Loucy (cell line): ENCODE measurements around the gene TGFBR3.
"Not testable (repeated sequence)": the region's sequence is repeated elsewhere in the genome, so short reads cannot be mapped to it uniquely, and the experiment has no call there.

Experiments
- H2AFZ ChIP-seq: fragments of 200-600 bp; sonication (generic); 2 replicates; pipeline ENCODE4 v1.6.0; 2016; ENCODE audit warnings: antibody characterized with exemption, mild to moderate bottlenecking, low read length, moderate library complexity
- H3F3A ChIP-seq: fragments of 200-600 bp; 2 replicates; pipeline ENCODE4 v1.6.0; 2016; ENCODE audit warnings: antibody characterized with exemption, low read depth, mild to moderate bottlenecking
- H3K27me3 ChIP-seq: fragments of 200-600 bp; sonication (generic); 2 replicates; pipeline ENCODE4 v1.6.1; 2014; ENCODE audit warnings: low read length, mild to moderate bottlenecking; ENCODE audit not compliant: insufficient read depth, poor library complexity, severe bottlenecking
- H3K36me3 ChIP-seq: fragments of 200-600 bp; sonication (generic); 2 replicates; pipeline ENCODE4 v1.6.1; 2016; ENCODE audit warnings: low read length; ENCODE audit not compliant: insufficient read depth
- H3K4me1 ChIP-seq: fragments of 200-600 bp; sonication (generic); 2 replicates; pipeline ENCODE4 v1.5.1; 2014; ENCODE audit warnings: low read length, mild to moderate bottlenecking; ENCODE audit not compliant: insufficient read depth, poor library complexity, severe bottlenecking
- H3K4me2 ChIP-seq: fragments of 200-600 bp; sonication (generic); 2 replicates; pipeline ENCODE4 v1.6.0; 2014; ENCODE audit warnings: antibody characterized with exemption, low read length, low read depth, mild to moderate bottlenecking; ENCODE audit not compliant: poor library complexity, severe bottlenecking
- H3K4me3 ChIP-seq: fragments of 200-600 bp; sonication (generic); 2 replicates; pipeline ENCODE4 v1.5.1; 2014; ENCODE audit warnings: low read length, mild to moderate bottlenecking, mixed read lengths; ENCODE audit not compliant: poor library complexity, severe bottlenecking
- H3K79me2 ChIP-seq: fragments of 200-600 bp; sonication (generic); 2 replicates; pipeline ENCODE4 v1.6.1; 2014; ENCODE audit warnings: low read length; ENCODE audit not compliant: insufficient read depth
- H3K9ac ChIP-seq: fragments of 200-600 bp; sonication (generic); 2 replicates; pipeline ENCODE4 v1.6.0; 2014; ENCODE audit warnings: mild to moderate bottlenecking, low read depth, low read length, moderate library complexity; ENCODE audit not compliant: poor library complexity, severe bottlenecking
- H3K9me2 ChIP-seq: fragments of 200-600 bp; sonication (generic); replicated peaks from 2 replicates; pipeline ENCODE4 v1.6.1; 2016; ENCODE audit warnings: low read depth, low read length, mixed read lengths
- H3K9me3 ChIP-seq: fragments of 200-600 bp; sonication (generic); 2 replicates; pipeline ENCODE4 v1.6.1; 2014; ENCODE audit warnings: mild to moderate bottlenecking, antibody characterized with exemption, low read length, low read depth; ENCODE audit not compliant: insufficient read depth
- H4K20me1 ChIP-seq: fragments of 200-600 bp; sonication (generic); 2 replicates; pipeline ENCODE4 v1.6.0; 2014; ENCODE audit warnings: antibody characterized with exemption, low read length, mild to moderate bottlenecking; ENCODE audit not compliant: insufficient read depth, poor library complexity, severe bottlenecking
- EZH2phosphoT487 ChIP-seq: fragments of 200-600 bp; IDR thresholded peaks from 2 replicates; pipeline ENCODE4 v1.6.1; 2018; ENCODE audit warnings: antibody characterized with exemption, mild to moderate bottlenecking, moderate library complexity, borderline replicate concordance
- TF ChIP-seq, protein P1 (sequence below): fragments of 200-600 bp; sonication (generic); conservative IDR thresholded peaks from 2 replicates; pipeline ENCODE4 v1.5.1; 2014; ENCODE audit warnings: mild to moderate bottlenecking, antibody characterized with exemption, low read length

TGFBR3 gene

DNA sequence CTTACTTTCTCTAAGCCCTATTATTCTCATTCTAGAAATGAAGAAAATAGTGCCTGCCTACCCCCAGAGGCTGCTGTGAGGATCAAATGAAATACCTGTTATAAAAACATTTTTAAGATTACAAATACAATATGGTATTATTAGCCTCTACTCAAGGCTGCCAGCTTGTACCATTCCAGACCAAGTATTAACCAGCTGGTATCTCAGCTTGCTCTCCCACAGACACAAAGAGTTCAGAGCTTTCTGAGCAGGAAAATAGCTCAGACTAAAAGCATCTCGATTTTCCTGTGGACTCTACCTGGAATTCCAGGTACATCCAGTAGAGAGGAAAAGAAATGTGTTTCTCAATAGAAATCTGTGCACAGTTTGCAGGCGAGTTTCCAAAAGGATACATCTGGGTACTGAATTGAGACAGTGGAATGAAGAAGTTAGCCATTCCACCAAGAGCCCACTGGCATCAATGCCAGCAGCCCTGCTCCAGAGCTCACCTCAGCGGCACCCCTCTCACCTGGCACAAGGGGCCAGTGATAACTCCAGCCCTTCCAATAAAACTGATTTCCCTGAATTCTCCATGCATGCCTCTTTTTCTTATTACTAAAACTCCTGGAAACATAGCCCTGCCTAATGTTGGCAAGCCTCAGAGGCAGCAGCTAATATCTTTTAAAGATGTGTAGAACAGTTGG, 31.0 kb downstream of the TGFBR3 start:
- TF ChIP-seq, protein P1, sequence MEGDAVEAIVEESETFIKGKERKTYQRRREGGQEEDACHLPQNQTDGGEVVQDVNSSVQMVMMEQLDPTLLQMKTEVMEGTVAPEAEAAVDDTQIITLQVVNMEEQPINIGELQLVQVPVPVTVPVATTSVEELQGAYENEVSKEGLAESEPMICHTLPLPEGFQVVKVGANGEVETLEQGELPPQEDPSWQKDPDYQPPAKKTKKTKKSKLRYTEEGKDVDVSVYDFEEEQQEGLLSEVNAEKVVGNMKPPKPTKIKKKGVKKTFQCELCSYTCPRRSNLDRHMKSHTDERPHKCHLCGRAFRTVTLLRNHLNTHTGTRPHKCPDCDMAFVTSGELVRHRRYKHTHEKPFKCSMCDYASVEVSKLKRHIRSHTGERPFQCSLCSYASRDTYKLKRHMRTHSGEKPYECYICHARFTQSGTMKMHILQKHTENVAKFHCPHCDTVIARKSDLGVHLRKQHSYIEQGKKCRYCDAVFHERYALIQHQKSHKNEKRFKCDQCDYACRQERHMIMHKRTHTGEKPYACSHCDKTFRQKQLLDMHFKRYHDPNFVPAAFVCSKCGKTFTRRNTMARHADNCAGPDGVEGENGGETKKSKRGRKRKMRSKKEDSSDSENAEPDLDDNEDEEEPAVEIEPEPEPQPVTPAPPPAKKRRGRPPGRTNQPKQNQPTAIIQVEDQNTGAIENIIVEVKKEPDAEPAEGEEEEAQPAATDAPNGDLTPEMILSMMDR, result no peak
- no peak for TF ChIP-seq EZH2phosphoT487
- no peaks in the 10 kb centered on the region for H4K20me1 ChIP-seq
- H3K27me3 ChIP-seq, result no peaks in the 10 kb centered on the region
- H3F3A ChIP-seq, result no peaks in the 10 kb centered on the region
- H3K4me3 ChIP-seq, result no peak overlapping the region
- no peaks in the 10 kb centered on the region for H3K36me3 ChIP-seq
- H3K4me1 ChIP-seq, result no peaks in the 10 kb centered on the region
- H3K9me2 ChIP-seq, result no peaks in the 10 kb centered on the region
- H3K9ac ChIP-seq, result no peak overlapping the region
- H2AFZ ChIP-seq, result no peak overlapping the region
- H3K4me2 ChIP-seq, result no peak overlapping the region
- H3K79me2 ChIP-seq, result no peaks in the 10 kb centered on the region
- no peaks in the 10 kb centered on the region for H3K9me3 ChIP-seq

GRCh38 chr1:91853397-91853796, 32.6 kb downstream of the TGFBR3 start:
- Histone ChIP-seq H2AFZ (no peak overlapping the region), H3K27me3 (no peaks in the 10 kb centered on the region), H3K36me3 (no peaks in the 10 kb centered on the region), H3K4me2 (no peak overlapping the region), H3K4me1 (no peaks in the 10 kb centered on the region), H3K9ac (no peak overlapping the region), H4K20me1 (no peaks in the 10 kb centered on the region), H3F3A (no peaks in the 10 kb centered on the region), H3K9me2 (no peaks in the 10 kb centered on the region), H3K9me3 (no peaks in the 10 kb centered on the region), H3K4me3 (no peak overlapping the region), H3K79me2 (no peaks in the 10 kb centered on the region)
- TF ChIP-seq EZH2phosphoT487, result no peak
- TF ChIP-seq, protein P1, result no peak

DNA sequence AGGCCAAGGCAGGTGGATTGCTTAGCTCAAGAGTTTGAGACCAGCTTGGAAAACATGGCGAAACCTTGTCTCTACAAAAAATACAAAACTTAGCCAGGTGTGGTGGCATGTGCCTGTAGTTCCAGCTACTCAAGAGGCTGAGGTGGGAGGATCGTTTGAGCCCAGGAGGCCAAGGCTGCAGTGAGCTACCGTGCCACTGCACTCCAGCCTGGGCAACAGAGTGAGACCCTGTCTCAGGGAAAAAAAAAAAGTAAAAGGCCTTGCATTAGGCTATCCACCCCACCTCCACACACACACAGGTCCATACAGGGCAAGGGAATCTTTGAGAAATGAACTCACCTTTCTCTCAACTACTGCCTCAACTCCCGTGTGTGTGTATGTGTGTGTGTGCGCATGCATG, 33.9 kb downstream of the TGFBR3 start:
- H3K27me3 ChIP-seq, H3K4me1 ChIP-seq, H3K4me3 ChIP-seq, H3K4me2 ChIP-seq, H2AFZ ChIP-seq, H3K9ac ChIP-seq, H4K20me1 ChIP-seq, H3K9me2 ChIP-seq, H3F3A ChIP-seq, H3K79me2 ChIP-seq, H3K9me3 ChIP-seq, H3K36me3 ChIP-seq: not testable (repeated sequence)
